ENCODE results near the gene HAVCR2.

The HAVCR2 gene

GRCh38 chr5:157109744-157110143 is 900 bp upstream of the HAVCR2 start:
- TF ChIP-seq CTCF (IDR thresholded peaks at IDR 0.05; ENCODE audit: low read depth, low read length, missing control alignments): no peak
- in situ Hi-C loops (cut with HindIII; ENCODE audit: low pct_ligation_motif_present, low sequenced_read_pairs): no loop called here
- H3K36me3 ChIP-seq (replicated peaks): no peaks in the 10 kb centered on the region
- no peak overlapping the region for H3K4me3 ChIP-seq (ENCODE audit: low read depth, low read length)
- no peak for DNase-seq
- no peak overlapping the region for H3K27ac ChIP-seq
- no peaks in the 10 kb centered on the region for H3K27me3 ChIP-seq (replicated peaks)

GRCh38 chr5:157107508-157107907 is 1.3 kb downstream of the HAVCR2 start:
- Histone ChIP-seq H3K27ac (no peak overlapping the region), H3K4me3 (ENCODE audit: low read depth, low read length) (no peak overlapping the region), H3K27me3 (replicated peaks) (no peaks in the 10 kb centered on the region), H3K36me3 (replicated peaks) (no peaks in the 10 kb centered on the region)
- in situ Hi-C loops (cut with HindIII; ENCODE audit: low pct_ligation_motif_present, low sequenced_read_pairs): no loop called here
- no peak for DNase-seq
- no peak for TF ChIP-seq CTCF (IDR thresholded peaks at IDR 0.05; ENCODE audit: low read depth, low read length, missing control alignments)

GRCh38 chr5:157106630-157107461 is 2.0 kb downstream of the HAVCR2 start:
- in situ Hi-C loops (cut with HindIII; ENCODE audit: low pct_ligation_motif_present, low sequenced_read_pairs): no loop called here
- no peak for DNase-seq
- Histone ChIP-seq H3K27ac (no peak overlapping the region), H3K36me3 (replicated peaks) (no peaks in the 10 kb centered on the region), H3K27me3 (replicated peaks) (no peaks in the 10 kb centered on the region), H3K4me3 (ENCODE audit: low read depth, low read length) (no peak overlapping the region)
- no peak for TF ChIP-seq CTCF (IDR thresholded peaks at IDR 0.05; ENCODE audit: low read depth, low read length, missing control alignments)

GRCh38 chr5:157100140-157100679 is 8.6 kb downstream of the HAVCR2 start:
- no peaks in the 10 kb centered on the region for H3K27me3 ChIP-seq (replicated peaks)
- TF ChIP-seq CTCF (IDR thresholded peaks at IDR 0.05; ENCODE audit: low read depth, low read length, missing control alignments): no peak
- no peak overlapping the region for H3K27ac ChIP-seq
- peak; percentile 4 for DNase-seq
- H3K36me3 ChIP-seq (replicated peaks): no peaks in the 10 kb centered on the region
- no peak overlapping the region for H3K4me3 ChIP-seq (ENCODE audit: low read depth, low read length)
- in situ Hi-C loops (cut with HindIII; ENCODE audit: low pct_ligation_motif_present, low sequenced_read_pairs): no loop called here

- TF ChIP-seq CTCF (IDR thresholded peaks at IDR 0.05; ENCODE audit: low read depth, low read length, missing control alignments): no peak
- no peak for DNase-seq
- Histone ChIP-seq H3K4me3 (ENCODE audit: low read depth, low read length) (no peak overlapping the region), H3K27ac (no peak overlapping the region), H3K36me3 (replicated peaks) (no peaks in the 10 kb centered on the region), H3K27me3 (replicated peaks) (no peaks in the 10 kb centered on the region)
- in situ Hi-C loops (cut with HindIII; ENCODE audit: low pct_ligation_motif_present, low sequenced_read_pairs): no loop called here
These were observed 20.4 kb downstream of the HAVCR2 start for GRCh38 chr5:157088342-157088990.
